ENCODE results near the gene SLC30A7.

GRCh38 chr1:100941580-100942216 is 45.8 kb downstream of the SLC30A7 start:
- TF ChIP-seq CTCF (IDR thresholded peaks at IDR 0.05; ENCODE audit: low read length) (no peak), EZH2 (optimal IDR thresholded peaks at IDR 0.05; ENCODE audit: low read depth, low read length) (no peak), EZH2phosphoT487 (IDR thresholded peaks at IDR 0.05; ENCODE audit: low read length) (no peak)

Measured in MM.1S (cell line).